GM21723 (cell line): ENCODE measurements around the gene SBF2.

ENCODE experiments used
- ATAC-seq: cut with Tn5 transposase; IDR thresholded peaks from one replicate; pipeline ENCODE4 v1.9.1; 2021; ENCODE audit warnings: mild to moderate bottlenecking, moderate library complexity; ENCODE audit not compliant: unreplicated experiment

SBF2 gene

DNA sequence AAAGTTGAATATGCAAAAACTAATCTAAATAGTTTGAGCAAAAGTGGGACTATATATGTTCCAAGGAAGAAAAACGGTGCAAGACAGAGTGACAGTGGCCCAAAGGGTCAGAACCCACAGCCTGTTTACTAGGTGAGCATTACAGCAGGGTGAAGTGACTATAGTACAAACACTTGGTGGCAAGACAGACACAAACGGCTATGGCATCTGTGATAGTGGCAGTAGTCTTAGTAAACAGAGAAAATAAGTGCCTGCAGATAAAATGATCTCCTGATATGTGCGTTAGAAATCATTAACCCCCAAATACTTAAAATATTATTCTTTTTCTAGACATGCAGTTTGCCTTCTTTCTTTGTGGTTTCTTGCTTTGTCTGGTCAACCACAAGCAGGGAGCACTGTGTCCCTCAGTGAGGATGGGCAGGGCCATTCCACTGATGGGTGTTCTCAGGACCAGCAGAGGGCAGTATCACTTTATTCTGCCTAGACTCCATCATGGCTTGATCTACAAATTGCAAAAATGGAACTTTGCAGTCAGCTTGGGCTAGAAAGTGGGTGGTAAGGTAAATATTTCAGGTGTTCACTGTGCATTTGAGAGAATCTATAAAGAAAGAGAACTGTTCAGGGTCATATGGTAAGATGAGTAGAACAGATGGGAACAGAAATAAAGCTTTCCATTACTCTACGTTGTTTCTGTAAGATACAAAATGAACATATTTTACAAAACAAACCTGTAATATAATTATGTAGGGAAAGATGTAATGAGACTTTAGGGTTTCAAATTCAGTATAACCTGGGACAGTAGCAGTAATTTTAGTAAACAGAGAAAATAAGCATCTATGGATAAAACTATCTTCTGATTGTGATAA is 431.9 kb downstream of the SBF2 start:
- ATAC-seq, result peak; percentile 95

DNA sequence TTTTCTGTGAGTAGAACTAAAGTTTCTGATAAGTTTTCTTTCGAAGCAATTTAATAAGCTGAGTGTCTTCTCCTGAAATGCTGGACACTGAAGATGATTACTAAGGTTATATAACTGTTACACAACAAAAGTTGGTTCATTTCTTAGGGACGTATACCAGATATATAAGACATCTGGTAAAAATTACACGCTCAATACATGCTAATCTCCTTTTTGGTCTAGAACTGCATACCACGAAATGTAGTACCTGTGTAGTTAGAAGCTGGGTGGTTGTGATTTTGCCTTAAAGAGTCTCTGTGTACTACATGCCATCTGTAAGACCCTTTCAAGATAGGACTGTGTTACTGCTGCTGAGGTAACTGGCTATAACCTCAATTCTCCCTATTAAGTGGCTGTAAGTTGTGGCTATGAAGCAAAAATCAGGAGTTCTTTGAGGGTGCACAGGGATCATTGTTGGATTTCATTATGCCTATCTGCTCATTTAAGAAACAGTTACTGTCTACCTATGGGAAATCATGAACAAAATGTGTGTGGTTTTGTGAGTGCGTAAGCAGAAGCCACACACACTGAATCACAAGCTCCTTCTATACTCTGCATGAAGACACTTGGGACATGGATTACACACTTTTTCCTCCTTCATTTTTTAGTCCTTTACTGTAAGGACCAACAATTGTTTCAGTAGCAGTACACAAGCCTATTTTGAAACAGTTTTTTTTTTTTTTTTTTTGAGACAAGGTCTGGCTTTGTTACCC is 434.3 kb downstream of the SBF2 start:
- no peak for ATAC-seq

DNA sequence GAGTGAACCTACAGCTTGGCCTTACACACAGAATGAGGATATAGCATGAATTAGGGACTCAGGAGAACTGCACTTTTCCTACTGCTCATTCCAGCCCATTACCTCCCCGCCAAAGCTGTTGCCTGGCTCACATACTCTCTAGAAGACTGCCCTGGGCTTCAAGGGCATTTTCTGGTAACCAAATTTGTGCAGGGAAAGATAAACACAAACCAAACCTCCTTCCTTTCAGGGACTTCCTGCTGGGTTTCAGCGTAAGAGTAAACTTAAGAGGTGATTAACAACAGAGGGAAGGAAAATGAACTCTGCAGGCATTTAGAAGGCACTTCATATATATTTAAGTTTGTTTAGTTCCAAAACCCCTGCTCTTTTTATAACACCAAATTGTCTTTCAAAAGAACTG is 435.2 kb downstream of the SBF2 start:
- no peak for ATAC-seq

DNA sequence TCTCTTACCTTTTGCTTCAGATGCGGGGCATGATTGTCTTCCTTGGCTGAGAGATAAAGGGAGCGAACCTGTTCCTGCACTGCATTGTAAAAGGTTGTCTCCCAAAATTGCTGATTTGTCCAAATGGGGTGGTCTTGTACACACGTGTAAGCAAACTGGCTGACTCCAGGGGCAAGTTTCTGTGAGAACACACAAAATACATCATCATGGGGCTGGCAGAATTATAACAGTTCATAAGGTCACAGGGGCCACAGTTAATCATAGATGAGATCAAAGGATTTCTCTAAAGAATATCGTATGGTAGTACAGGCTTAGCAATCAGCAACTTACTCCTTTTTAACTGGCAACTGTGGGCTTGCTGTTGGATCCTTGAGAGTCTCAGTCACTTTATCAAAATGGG is 435.8 kb downstream of the SBF2 start:
- no peak for ATAC-seq

DNA sequence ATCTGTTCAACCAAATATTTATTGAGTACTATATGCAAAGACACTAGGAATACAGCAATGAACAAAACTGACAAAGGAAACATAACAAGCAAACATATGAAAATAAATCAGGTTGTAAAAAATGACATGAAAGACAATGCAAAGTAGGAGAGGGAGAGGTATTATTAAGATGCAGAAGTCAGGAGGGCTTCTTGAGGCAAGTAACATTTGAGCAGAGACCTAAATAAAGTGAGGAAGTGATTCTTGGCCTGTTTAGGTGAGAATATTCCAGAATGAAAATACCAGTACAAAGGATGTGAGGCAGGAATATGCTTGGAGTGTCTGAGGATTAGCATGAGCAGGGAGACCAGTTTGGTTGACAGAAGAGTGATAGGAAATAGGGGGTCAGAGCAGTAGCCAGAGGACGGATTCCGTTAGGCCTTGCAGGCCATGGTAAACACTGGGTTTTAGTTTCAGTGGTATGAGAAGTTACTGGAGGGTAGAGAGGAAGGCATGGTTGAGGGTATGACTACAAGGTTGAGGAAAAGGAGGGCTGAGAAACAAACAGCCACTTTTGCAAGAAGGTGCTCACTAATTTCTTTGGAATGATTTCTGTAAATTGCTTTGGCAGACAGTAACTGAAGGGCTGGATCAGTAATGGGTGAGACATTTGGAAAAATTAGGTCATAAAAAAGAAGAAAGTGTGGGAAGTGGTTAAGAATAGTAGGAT is 438.3 kb downstream of the SBF2 start:
- ATAC-seq, result peak; percentile 67

DNA sequence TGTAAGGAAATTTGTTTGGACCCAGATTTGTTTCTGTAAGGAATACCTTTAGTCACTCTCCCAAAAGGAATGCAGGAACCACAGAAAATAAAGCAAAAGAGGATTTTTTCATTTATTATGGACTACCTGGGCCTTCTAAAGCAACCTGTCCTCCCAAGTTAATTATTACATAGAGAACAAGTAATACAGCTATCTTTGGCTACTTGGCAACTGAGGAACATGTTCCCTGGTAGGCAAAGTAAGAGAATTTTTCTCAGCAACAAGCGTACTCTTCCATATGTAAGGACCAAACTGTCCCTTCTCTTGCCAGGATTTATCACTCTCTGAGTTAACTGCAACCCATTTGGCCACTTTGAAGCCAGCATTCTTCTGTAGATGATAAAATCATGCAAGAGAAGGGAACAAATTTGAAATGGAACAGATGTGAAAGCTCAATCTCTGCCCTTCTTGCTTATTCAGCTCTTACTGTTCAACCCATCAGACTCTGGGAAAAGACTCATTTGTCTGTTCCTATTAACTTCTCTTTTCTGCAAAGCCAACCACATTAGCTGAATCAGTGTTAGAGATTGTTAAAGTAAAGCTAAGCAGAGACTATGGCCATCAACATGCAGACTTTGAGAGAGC is 440.0 kb downstream of the SBF2 start:
- ATAC-seq, result no peak

DNA sequence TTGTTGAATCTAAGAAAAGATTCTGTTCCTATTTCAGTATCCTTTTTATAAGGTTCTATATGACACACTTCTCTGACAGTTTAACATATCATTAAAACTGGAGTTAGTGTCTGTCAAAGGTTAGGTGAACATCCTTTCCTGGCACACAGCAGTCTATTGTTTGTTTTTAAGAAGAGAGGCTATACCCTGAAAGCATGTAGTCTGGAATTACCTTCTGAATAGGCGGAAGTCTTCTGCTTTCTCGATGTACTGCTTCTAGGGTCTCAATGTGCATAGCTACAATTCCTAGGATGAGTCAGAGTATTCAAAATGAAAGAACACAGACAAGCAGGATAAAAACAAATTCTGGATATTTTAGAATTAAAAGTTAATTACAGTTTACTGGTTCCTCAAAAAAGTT is 441.6 kb downstream of the SBF2 start:
- ATAC-seq, result no peak

DNA sequence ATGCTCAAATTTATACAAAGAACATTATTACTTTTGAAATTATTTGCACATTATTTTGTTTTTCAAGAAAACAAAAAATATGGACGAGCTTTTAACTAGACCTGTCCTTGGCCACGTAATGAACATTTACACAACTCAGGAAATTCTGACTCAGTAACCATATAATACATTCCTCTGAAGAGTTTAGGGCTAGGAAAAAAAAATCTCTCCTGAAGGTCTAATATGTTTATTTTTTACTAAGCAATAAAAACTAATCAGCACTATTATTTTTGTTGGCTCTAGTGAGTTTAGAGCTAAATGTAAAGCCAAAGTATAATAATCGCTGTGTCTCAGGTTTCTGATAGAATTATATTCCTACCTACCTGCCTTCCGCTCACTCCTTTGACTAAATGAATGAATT is 442.7 kb downstream of the SBF2 start:
- ATAC-seq, result no peak

DNA sequence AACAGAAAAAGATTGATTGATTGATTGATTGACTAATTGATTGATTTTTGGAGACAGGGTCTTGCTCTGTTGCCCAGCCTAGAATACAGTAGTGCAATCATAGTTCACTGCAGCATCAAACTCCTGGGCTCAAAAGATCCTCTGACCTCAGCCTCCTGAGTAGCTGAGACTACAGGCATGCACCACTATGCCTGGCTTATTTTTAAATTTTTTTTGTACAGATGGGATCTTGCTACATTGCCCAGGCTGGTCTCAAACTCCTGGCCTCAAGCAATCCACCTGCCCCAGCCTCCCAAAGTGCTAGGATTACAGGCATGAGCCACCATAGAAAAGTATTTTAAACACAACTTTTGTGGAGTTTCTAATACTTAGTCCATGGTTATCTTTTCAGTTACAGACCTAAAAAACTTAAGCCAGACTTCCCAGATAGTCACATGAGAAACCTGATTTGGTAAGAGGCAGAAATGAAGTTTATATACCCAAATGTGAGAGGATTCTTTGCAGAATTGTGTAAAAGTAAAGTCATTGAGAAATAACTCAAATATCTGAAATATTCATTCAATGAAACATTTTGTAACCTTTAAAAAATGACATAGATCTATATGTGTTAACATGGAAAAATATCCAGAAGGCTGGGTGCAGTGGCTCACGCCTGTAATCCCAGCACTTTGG is 443.7 kb downstream of the SBF2 start:
- no peak for ATAC-seq

DNA sequence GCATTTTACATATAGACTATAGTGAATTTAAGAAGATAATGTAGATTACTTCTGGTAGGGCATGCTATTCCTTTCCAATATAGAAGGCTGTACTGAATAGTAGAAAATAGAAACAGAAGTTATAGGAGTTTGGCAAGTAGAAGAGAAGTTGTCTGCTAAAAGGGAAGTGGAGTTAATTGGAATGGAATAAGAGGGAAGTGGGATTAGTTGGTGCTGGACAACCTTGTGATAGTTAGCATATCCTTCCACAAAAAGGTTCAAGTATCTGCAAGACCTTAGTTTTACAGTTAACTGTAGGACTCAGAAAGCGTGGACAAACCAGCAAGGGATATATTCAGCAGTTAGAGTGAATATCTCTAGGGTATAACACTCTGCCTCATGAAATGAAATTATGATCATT is 444.6 kb downstream of the SBF2 start:
- no peak for ATAC-seq

DNA sequence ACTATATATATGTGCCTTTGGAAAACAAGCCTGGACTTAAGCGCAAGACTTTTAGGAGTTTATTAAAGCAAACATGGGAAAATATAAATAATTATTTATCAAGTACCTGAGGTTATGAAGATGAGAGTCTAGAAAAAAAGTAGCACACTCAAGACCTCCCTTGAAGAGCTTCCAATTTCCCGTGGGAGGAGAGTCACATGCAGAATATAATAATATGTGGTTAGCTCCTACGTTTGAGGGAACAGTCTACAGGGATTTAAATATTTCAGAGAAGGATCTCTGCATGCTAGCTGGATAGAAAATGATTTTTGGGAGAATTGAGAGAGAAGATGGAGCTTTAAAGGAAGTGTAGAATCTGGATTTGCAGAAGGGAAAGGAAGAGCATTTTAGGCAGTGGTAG is 446.4 kb downstream of the SBF2 start:
- no peak for ATAC-seq

DNA sequence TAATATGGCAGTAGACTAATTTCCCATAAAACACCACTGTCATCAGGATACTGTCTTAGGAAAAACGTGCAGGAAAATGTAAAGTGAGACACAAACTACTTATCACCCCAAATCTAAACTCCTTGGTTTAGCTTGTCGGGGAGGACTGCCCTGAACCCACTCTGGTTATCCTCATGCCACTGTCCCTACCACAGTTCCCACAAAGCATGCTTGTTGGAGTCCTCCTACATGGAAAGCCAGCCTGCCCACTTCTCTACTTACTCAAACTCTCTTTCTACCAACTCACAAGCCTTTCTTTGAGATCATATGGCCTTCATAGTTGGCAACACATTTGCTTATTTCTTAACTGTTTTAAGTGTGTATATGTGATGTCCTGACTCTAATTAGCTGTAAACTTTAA is 451.1 kb downstream of the SBF2 start:
- ATAC-seq, result no peak

DNA sequence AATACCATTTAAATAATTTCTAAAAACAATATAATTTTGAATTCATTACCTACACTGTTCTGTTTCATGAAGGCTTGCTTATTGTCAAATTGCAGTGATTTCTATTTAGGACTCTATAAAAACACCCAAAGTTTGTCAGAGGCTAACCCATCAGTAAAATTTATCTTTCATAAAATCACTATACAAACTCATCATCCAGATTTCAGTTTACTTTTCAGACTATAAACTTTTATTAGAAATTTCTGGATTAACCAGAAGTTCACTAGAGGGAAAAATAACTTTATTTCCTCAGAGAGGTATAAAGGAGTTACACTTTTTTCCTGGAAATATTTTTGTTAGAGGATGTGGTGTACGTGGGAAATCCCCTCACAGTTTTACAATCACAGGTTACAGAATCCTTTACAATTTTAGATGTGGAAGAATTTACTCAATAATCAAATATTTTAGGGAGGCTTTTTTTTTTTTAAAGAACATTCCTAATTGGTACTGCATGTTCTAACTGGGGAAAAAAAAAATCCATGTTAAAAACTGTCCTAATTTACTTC is 453.5 kb downstream of the SBF2 start:
- no peak for ATAC-seq

DNA sequence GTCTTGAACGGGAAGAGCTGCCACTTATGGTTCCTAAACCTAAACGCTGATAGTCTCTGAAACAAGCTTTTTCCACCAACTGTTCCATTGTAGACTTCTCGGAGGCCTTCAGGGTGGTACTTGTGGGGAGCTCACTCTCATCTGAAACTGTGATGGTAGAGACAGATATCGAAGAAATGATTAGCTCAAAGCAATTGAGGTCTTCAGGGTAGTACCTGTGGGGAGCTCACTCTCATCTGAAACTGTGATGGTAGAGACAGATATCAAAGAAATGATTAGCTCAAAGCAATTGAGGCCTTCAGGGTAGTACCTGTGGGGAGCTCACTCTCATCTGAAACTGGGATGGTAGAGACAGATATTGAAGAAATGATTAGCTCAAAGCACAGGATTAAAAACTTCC is 454.5 kb downstream of the SBF2 start:
- ATAC-seq, result no peak

DNA sequence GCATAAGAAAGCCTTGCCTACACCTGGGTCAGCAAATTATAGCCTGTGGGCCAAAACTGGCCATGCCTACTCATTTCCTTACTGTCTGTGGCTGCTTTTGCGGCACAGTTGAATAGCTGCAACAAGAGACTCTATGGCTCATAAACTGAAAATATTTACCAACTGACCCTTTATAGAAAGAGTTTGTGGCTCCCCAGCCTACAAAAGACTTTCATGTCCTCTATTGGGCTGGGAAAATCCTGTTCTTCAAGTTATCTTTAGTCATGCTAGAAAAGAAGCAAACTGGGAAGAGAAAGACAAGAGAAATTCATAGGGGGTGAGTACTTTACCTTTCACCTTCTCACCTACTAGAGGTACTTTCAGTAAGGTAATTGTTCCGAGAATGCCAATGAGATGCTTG is 455.1 kb downstream of the SBF2 start:
- peak; percentile 66 for ATAC-seq

DNA sequence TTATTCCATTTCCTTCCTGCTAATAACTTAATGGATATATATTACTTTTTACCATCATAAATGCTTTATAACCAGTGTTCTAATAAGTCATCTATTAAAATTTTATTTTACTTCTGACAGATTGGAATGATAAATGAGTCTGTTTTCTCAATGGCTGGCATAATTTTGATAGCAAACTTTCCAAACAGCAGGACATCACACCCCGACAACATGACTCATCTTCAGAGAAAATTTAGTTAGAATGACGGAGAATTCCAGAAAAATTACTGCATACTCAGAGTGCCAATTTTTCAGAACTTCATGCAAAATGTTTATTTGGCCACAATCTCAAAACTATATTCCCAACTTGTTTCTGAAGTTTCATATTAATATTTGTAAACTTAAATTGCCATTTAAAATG is 455.8 kb downstream of the SBF2 start:
- no peak for ATAC-seq

DNA sequence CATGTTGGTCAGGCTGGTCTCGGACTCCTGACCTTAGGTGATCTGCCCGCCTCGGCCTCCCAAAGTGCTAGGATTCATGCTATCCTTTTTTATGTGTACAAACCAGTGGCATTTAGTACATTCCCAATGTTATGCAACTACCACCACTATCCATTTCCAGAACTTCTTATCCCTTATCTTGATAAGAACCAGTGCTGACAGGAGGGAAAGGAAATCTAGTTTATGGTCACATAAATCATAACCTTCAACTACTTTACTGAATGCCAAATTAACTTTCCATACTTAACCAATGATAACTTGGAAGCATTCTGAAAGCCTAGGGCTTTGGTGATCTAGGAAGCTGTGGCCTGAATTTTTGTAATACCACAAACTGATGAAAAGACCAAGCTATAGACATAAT is 459.7 kb downstream of the SBF2 start:
- no peak for ATAC-seq

DNA sequence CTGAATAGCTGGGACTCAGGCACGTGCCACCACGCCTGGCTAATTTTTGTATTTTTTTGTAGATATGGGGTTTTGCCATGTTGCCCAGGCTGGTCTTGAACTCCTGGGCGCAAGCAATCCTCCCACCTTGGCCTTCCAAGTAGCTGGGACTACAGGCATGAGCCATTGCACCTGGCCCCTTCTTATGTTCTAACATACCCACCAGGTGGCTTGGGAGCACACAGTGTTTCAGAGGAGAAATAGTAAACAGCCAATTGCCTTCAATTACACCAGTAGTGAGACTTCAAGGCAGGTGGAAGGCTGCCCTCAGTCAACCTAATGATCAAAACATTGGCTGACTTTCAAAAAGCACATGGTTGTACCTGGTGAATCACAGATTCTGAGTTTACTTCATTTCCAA is 462.9 kb downstream of the SBF2 start:
- ATAC-seq, result no peak

DNA sequence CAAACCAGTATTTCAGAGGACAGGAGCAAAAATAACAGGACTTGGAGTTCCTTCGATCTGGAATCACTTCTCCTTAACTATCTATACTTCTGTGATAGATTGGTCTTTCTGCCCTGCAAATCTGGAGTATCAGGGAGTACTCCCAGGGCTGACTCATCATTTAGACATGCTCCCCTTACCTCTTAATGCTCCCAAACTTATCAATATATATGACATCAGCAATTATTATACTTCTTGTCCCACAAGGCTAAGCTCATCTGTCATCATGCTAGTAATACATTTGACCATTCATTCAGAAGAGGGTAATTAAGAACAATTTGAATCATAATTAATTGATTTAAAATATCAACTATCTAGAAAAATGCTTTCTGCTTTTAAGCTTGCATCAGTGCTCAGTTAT is 466.3 kb downstream of the SBF2 start:
- no peak for ATAC-seq

DNA sequence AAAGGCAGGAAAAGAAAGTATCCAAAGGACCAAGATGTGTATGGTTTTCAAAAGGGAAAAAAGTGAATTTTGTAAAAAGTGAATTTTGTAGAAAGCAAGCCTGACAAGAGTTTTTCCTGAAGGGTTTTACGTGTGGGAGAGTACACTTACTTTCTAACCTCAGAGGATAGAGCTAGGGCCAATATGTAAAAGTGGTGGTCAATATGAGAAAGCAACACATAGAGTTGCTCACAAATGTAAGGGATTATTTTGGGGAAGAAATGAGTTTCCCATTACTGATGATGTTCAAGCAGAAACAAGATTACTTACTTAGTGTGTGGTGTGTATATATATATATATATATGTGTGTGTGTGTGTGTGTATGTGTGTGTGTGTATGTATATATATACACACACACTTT is 467.6 kb downstream of the SBF2 start:
- no peak for ATAC-seq

DNA sequence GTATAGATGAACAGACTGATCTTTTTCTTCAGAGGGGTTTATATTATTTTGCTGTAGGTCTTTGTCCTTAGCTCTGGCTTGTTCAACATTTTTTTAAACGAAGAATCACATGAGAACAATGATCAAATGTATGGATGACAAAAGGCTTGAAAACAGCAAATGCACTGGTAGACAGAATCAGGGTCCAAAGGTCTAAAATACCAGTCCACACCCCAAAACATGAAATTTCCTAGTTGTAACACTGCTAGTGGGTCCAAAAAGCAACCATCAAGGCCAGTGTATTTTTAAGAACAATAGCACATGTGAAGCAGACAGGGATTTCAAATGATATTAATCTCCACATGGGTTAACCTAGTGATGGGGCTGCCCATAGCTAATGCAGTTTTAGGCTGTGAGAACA is 468.1 kb downstream of the SBF2 start:
- no peak for ATAC-seq
